ENCODE results near the gene FAM227A. TPM values are rescaled to one million over a fixed set of nuclear protein-coding genes. Genes with fewer than 3 reads are reported as not detected.

The FAM227A gene
- total and polyA plus RNA-seq, 2 of the 8 experiments (the other 6 are each of a cell fraction or from before 2014, with no cell fraction given): 2.1 to 3.9 TPM

DNA sequence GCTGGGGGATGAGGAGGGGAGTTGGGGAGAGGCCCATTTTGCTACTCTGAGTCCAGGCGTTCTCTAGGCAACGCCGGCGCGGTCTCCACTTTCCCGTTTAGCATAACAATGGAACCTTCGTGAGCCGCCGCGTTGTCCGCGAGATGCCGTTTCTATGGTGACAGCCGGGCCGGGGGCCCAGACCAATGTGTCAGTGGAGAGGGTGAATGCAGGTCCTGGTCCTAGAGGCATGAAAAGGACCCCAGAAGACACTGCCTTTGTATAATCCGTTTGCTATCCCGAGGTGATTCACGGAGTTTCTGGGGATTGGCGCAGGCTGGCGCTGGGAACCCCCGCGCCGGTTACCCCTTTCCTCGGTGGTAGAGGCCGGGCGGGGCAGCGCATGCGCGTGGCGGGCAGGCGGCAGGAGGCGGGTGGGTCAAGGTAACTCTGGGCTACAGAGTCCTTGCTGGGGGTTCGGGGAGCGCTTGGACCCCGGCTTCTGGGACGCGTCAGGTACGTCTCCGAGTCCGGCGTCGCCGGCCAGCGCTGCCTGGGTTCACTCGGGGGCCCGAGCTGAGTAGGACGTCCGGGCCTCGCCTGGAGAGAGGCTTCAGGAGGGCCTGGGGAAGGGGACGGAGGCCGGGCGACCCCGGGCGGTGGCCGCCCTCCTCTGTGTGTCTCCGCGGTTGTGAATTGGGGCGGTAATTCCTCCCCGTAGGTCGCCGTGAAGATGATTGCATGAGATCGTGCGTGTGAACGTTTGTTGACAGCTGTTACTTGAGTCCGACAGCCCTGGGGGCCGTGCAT is at the start of gene FAM227A, which contains the start of gene CBY1 (continued):
- TF ChIP-seq, protein P1, sequence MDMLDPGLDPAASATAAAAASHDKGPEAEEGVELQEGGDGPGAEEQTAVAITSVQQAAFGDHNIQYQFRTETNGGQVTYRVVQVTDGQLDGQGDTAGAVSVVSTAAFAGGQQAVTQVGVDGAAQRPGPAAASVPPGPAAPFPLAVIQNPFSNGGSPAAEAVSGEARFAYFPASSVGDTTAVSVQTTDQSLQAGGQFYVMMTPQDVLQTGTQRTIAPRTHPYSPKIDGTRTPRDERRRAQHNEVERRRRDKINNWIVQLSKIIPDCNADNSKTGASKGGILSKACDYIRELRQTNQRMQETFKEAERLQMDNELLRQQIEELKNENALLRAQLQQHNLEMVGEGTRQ (IDR thresholded peaks at IDR 0.05; ENCODE audit: low read length): no peak
- TF ChIP-seq, protein P2, sequence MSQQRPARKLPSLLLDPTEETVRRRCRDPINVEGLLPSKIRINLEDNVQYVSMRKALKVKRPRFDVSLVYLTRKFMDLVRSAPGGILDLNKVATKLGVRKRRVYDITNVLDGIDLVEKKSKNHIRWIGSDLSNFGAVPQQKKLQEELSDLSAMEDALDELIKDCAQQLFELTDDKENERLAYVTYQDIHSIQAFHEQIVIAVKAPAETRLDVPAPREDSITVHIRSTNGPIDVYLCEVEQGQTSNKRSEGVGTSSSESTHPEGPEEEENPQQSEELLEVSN (IDR thresholded peaks at IDR 0.05): no peak
- TF ChIP-seq, protein P3, sequence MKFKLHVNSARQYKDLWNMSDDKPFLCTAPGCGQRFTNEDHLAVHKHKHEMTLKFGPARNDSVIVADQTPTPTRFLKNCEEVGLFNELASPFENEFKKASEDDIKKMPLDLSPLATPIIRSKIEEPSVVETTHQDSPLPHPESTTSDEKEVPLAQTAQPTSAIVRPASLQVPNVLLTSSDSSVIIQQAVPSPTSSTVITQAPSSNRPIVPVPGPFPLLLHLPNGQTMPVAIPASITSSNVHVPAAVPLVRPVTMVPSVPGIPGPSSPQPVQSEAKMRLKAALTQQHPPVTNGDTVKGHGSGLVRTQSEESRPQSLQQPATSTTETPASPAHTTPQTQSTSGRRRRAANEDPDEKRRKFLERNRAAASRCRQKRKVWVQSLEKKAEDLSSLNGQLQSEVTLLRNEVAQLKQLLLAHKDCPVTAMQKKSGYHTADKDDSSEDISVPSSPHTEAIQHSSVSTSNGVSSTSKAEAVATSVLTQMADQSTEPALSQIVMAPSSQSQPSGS (IDR thresholded peaks at IDR 0.05; ENCODE audit: low read length): peak; percentile 29; the same call in 1 of the 2 replicates
- no peak for TF ChIP-seq CBX5 (IDR thresholded peaks at IDR 0.05; ENCODE audit: low read depth, low read length)
- TF ChIP-seq EZH2 (IDR thresholded peaks at IDR 0.05; ENCODE audit: low read depth, low read length, severe bottlenecking): no peak
- peak; percentile 63; the same call in 1 of the 2 replicates for TF ChIP-seq TBP (IDR thresholded peaks at IDR 0.05; ENCODE audit: low read depth, low read length)
- no peak for TF ChIP-seq RNF2 (IDR thresholded peaks at IDR 0.05; ENCODE audit: borderline replicate concordance, low read depth, low read length, missing control alignments, poor library complexity, severe bottlenecking)
- no peak for TF ChIP-seq HDAC6 (IDR thresholded peaks at IDR 0.05; ENCODE audit: low read depth, low read length)
- no peak for TF ChIP-seq NANOG (IDR thresholded peaks at IDR 0.05; ENCODE audit: insufficient read depth, low read depth, low read length, poor library complexity, severe bottlenecking)
- TF ChIP-seq CTBP2 (IDR thresholded peaks at IDR 0.05; ENCODE audit: borderline replicate concordance, insufficient read depth, insufficient read length, low read length): no peak
- TF ChIP-seq SRF (IDR thresholded peaks at IDR 0.05; ENCODE audit: low read depth, low read length): no peak
- TF ChIP-seq YY1 (IDR thresholded peaks at IDR 0.05; ENCODE audit: low read depth, low read length): no peak
- no peak; the same call in none of the 2 replicates for TF ChIP-seq SP1 (IDR thresholded peaks at IDR 0.05; ENCODE audit: low read depth, low read length)
- TF ChIP-seq JUN (IDR thresholded peaks at IDR 0.05; ENCODE audit: low read depth, low read length): no peak
- no peak for TF ChIP-seq SP2 (IDR thresholded peaks at IDR 0.05; ENCODE audit: low read length)
- TF ChIP-seq HDAC2 (IDR thresholded peaks at IDR 0.05; ENCODE audit: borderline replicate concordance in 1 of 2, low read depth in 2 of 2, low read length in 2 of 2): peak; percentile 67 to 77; a peak in 2 of 4 replicates
- no peak for TF ChIP-seq BRCA1 (IDR thresholded peaks at IDR 0.05; ENCODE audit: low read depth, low read length)
